Adrenal gland (tissue), 12 donors: ENCODE measurements around the gene TFRC. TPM values are rescaled to one million over a fixed set of nuclear protein-coding genes. Genes with fewer than 3 reads are reported as not detected.

Experiments used
- DNase-seq, 7 donors: peaks; one replicate each; pipeline ENCODE4 v3.0.0-alpha.2; 2019 to 2020
- H3K27ac ChIP-seq, 5 donors: fragments of 200-600 bp; sonication (generic) in 4 of 5; 1 replicate in 3 of 5; 2 replicates in 2 of 5; pipeline versions ENCODE4 v1.5.1 to v1.8.0; 2016 to 2020; ENCODE audit warnings: mild to moderate bottlenecking in 1 of 5
- H3K27me3 ChIP-seq: fragments of 200-600 bp; 2 replicates; pipeline ENCODE4 v1.8.0; 2021
- H3K36me3 ChIP-seq, 2 donors: fragments of 200-600 bp; replicated peaks in 1 of 2; 1 replicate in 1 of 2; 2 replicates in 1 of 2; pipeline versions ENCODE4 v1.5.1 to v1.8.0; 2018 to 2022
- H3K4me1 ChIP-seq, 2 donors: fragments of 200-600 bp; replicated peaks in 1 of 2; 1 replicate in 1 of 2; 2 replicates in 1 of 2; pipeline versions ENCODE4 v1.5.1 to v1.8.0; 2018 to 2021
- H3K4me3 ChIP-seq, 4 donors: fragments of 200-600 bp; sonication (generic) in 3 of 4; one replicate each; pipeline ENCODE4 v1.5.1; 2016 to 2018
- H3K9me3 ChIP-seq, 3 donors: fragments of 200-600 bp; sonication (generic) in 1 of 3; replicated peaks in 1 of 3; 1 replicate in 2 of 3; 2 replicates in 1 of 3; pipeline versions ENCODE4 v1.5.1 to v1.8.0; 2016 to 2021
- POLR2A ChIP-seq, 2 donors: fragments of 450-650 bp; IDR thresholded peaks; one replicate each; pipeline ENCODE4 v1.6.1; 2017; ENCODE audit warnings: antibody characterized with exemption in 2 of 2, mild to moderate bottlenecking in 2 of 2, moderate library complexity in 1 of 2
- WGBS, 4 donors: extraction: QIAGEN DNeasy Blood & Tissue Kit in 2 of 4; methylation state at CpG; one replicate each; pipeline versions ENCODE4 v1.1.5 to v1.1.7; 2013 to 2017; 5-methylcytosine and 5-hydroxymethylcytosine counted together
- intact Hi-C, 2 donors: fragments of 100-400 bp; cut with DNase I; formaldehyde crosslinking; loops; one replicate each; pipeline versions ENCODE4 v1.14.1 to v1.15.0; 2022 to 2023
- polyA plus RNA-seq, 3 donors: library from polyadenylated mRNA; stranded (reverse); fragments of 200-250 nt in 2 of 3; fragments of 350-450 nt in 1 of 3; fragmentation: Illumina TruSeq in 1 of 3; extraction: RNeasy Lipid Tissue Mini Kit (QIAGEN cat#74804) in 1 of 3; gene quantifications; one replicate each; pipeline ENCODE4 v1.2.3, GENCODE V29; 2013 to 2014
- total RNA-seq, 9 donors: library from RNA; depleted of rRNA in 4 of 9; stranded (reverse); fragments of >200 nt in 4 of 9; fragments of 120-200 nt in 1 of 9; fragmentation: NEBNext Ultra II Directional in 1 of 9; extraction: Animal tissue kit (Norgen Biotek cat#: 25700) in 1 of 9; gene quantifications; one replicate each; pipeline versions ENCODE4 v1.1.0 to v1.2.4, GENCODE V29; 2013 to 2023
- TF ChIP-seq, protein P1 (sequence below), 6 experiments: fragments of 450-650 bp in 4 of 6; fragments of 200-600 bp in 2 of 6; sonication (generic) in 1 of 6; IDR thresholded peaks; 1 replicate in 5 of 6; 2 replicates in 1 of 6; pipeline versions ENCODE4 v1.5.1 to v1.8.0; 2016 to 2021; ENCODE audit warnings: antibody characterized with exemption in 6 of 6, mild to moderate bottlenecking in 2 of 6, moderate library complexity in 1 of 6
- donor health status: healthy with polysubstance abuse.
- donor health status: Bipolar disorder and iron deficiency.
- donor health status: DM: yes; HTN: yes; CAD: no.
- donor health status: DM: no; HTN: no; CAD: no.
- donor health status: DM: no; HTN: no; CAD: no.
- donor health status: DM: yes; HTN: yes; CAD: no.

Gene TFRC
- total and polyA plus RNA-seq, 12 donors, result 7.3 to 414 (median 60.8) TPM

DNA sequence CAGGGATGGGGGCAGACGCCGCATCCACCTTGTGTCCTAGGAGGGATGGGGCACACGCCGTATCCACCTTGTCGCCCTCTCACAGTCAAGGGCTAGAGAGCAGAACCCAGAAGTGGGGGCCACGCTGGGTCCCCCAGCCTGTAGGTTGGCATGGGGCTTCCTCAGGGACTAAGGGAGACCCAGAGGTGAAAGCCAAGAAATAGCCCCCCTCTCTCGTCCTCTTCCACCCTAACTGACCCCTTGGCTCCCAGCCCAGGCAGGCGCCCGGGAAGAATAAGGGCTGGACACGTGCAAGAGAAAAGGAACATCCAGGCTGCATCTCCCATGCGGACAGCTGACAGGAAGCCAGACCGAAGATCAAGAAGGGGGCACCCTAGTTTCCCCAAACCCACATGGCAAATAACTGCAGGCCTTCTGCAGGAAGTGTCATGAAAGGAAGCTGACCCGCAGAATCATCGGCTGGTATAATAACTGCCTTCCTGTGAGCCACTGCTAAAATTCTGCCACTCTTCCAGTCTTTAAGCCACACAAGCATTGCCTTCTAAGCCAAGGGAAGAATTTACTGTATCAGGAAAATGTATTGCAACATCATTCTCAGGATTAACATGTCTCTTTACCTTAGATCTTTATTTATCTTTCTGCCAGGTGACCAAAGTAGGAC, 38.5 kb upstream of the TFRC start:
- intact Hi-C loops, result no loop called here
- TF ChIP-seq, protein P1, sequence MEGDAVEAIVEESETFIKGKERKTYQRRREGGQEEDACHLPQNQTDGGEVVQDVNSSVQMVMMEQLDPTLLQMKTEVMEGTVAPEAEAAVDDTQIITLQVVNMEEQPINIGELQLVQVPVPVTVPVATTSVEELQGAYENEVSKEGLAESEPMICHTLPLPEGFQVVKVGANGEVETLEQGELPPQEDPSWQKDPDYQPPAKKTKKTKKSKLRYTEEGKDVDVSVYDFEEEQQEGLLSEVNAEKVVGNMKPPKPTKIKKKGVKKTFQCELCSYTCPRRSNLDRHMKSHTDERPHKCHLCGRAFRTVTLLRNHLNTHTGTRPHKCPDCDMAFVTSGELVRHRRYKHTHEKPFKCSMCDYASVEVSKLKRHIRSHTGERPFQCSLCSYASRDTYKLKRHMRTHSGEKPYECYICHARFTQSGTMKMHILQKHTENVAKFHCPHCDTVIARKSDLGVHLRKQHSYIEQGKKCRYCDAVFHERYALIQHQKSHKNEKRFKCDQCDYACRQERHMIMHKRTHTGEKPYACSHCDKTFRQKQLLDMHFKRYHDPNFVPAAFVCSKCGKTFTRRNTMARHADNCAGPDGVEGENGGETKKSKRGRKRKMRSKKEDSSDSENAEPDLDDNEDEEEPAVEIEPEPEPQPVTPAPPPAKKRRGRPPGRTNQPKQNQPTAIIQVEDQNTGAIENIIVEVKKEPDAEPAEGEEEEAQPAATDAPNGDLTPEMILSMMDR (IDR thresholded peaks at IDR 0.05), result no peak
- TF ChIP-seq POLR2A (IDR thresholded peaks at IDR 0.05), result no peak
- H3K27ac ChIP-seq, result no peak overlapping the region
- H3K9me3 ChIP-seq, result no peaks in the 10 kb centered on the region
- WGBS, 4 donors, result 45 to 79% (median 59%) methylated on average over 7 to 14 of the region's 14 CpGs
- no peaks in the 10 kb centered on the region for H3K27me3 ChIP-seq
- H3K36me3 ChIP-seq, result no peaks in the 10 kb centered on the region
- H3K4me1 ChIP-seq, result no peaks in the 10 kb centered on the region
- no peak overlapping the region for H3K4me3 ChIP-seq
- DNase-seq, result peak in 4 of 7 donors; percentile 27 to 55 (median 38)

DNA sequence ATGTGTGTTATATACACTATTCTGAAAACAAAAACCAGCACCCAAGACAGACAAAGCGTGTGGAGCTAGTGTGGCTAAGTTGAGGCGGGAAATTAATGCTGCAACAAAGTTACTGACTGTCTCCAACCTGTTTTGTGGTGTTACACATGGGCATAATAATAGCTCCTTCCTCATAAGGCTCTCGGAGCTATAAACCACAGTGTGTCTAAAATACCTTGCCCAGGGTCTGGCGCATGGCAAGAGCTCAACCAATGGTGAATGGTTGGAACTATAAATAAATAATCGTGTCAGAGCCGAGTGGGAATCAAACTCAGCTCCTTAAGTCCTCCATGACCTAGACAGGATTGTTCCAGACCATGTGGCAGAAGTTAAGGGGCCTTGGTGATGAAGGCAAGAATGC, 35.9 kb upstream of the TFRC start:
- intact Hi-C loops, result no loop called here
- H3K4me1 ChIP-seq, result no peaks in the 10 kb centered on the region
- no peak overlapping the region for H3K27ac ChIP-seq
- no peak overlapping the region for H3K4me3 ChIP-seq
- H3K27me3 ChIP-seq, result no peaks in the 10 kb centered on the region
- TF ChIP-seq, protein P1 (IDR thresholded peaks at IDR 0.05), result no peak
- no peak for TF ChIP-seq POLR2A (IDR thresholded peaks at IDR 0.05)
- 60 to 76% (median 69%) methylated on average over 6 of the region's 6 CpGs for WGBS, 4 donors
- no peaks in the 10 kb centered on the region for H3K36me3 ChIP-seq
- no peaks in the 10 kb centered on the region for H3K9me3 ChIP-seq
- DNase-seq, result no peak

DNA sequence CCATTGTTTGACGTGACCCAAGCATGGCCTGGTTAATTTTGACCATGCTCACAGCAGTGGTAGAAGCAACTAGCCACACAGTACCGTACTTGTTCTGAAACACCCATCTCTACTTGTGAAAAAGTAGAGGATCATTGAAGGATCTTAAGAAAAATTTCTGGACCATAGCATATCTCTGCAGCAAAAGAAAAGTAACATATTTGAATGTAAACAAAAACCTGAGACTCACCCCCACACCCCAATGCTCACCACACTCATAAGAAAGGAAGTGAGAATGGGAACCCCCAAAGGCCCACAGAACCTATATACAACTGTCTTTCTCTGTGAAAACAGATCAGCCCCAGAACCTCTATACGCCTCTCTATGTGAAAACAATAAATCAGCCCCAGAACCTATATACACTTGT, 33.8 kb upstream of the TFRC start:
- Histone ChIP-seq H3K4me1 (no peaks in the 10 kb centered on the region), H3K36me3 (no peaks in the 10 kb centered on the region), H3K27me3 (no peaks in the 10 kb centered on the region), H3K9me3 (no peaks in the 10 kb centered on the region), H3K27ac (no peak overlapping the region), H3K4me3 (no peak overlapping the region)
- WGBS, 4 donors, result 78 to 88% (median 84%) methylated on average over 3 of the region's 3 CpGs
- no peak for DNase-seq
- intact Hi-C loops, result no loop called here
- no peak for TF ChIP-seq POLR2A (IDR thresholded peaks at IDR 0.05)
- TF ChIP-seq, protein P1 (IDR thresholded peaks at IDR 0.05), result no peak

GRCh38 chr3:196111939-196112386, 30.1 kb upstream of the TFRC start:
- H3K9me3 ChIP-seq, result no peaks in the 10 kb centered on the region
- H3K27ac ChIP-seq, result no peak overlapping the region
- WGBS, 4 donors, result 59 to 76% (median 73%) methylated on average over 7 of the region's 7 CpGs
- intact Hi-C loops, result no loop called here
- no peaks in the 10 kb centered on the region for H3K36me3 ChIP-seq
- no peaks in the 10 kb centered on the region for H3K27me3 ChIP-seq
- DNase-seq, result no peak
- H3K4me3 ChIP-seq, result no peak overlapping the region
- TF ChIP-seq, protein P1 (IDR thresholded peaks at IDR 0.05), result no peak
- no peak for TF ChIP-seq POLR2A (IDR thresholded peaks at IDR 0.05)
- no peaks in the 10 kb centered on the region for H3K4me1 ChIP-seq
